RWPE1 (cell line): ENCODE measurements around the gene RFT1.
A peak's percentile ranks its signal among the peaks of the same experiment; 100 is the strongest.

Experiments used
- CTCF ChIA-PET: fragments of 350-600 bp; sonication (Branson Sonifier 250); formaldehyde crosslinking; extraction: SDS; loops from one replicate; lab custom pipeline; 2021; lab: Yijun Ruan, JAX
- POLR2A ChIA-PET: fragments of 400-600 bp; formaldehyde crosslinking; extraction: SDS; loops from one replicate; lab custom pipeline; 2020; ENCODE audit warnings: antibody characterized with exemption; ENCODE audit not compliant: low non-redundant PET; lab: Yijun Ruan, JAX
- DNase-seq: peaks from one replicate; pipeline ENCODE4 v3.0.0; 2012; ENCODE audit warnings: low spot score
- H3K27ac ChIP-seq: fragments of 450-650 bp; 2 replicates; pipeline ENCODE4 v1.5.1; 2017
- CTCF ChIP-seq: fragments of 450-650 bp; conservative IDR thresholded peaks from 2 replicates; pipeline ENCODE4 v1.5.1; 2017; ENCODE audit warnings: low read depth, mild to moderate bottlenecking

RFT1 gene

GRCh38 chr3:53051929-53052328, 78.3 kb downstream of the RFT1 start:
- H3K27ac ChIP-seq: no peak overlapping the region
- ChIA-PET POLR2A (no interaction called here), CTCF (no interaction called here)
- DNase-seq: no peak
- TF ChIP-seq CTCF: no peak

GRCh38 chr3:53049987-53050386, 80.2 kb downstream of the RFT1 start:
- no peak overlapping the region for H3K27ac ChIP-seq
- ChIA-PET POLR2A (no interaction called here), CTCF (no interaction called here)
- no peak for TF ChIP-seq CTCF
- DNase-seq: no peak

- CTCF ChIA-PET: interaction anchor here (0.5 to 0.8 kb wide), 3 partner anchors 10 to 49 kb away, joined by 3 to 4 read pairs (median 3); no protein-coding TSS in a partner anchor
- peak; percentile 30 for DNase-seq
- POLR2A ChIA-PET: interaction anchor here (0.6 kb wide), 1 partner anchor 251 kb away, joined by 4 read pairs; no protein-coding TSS in a partner anchor
- TF ChIP-seq CTCF: peak; percentile 50
- peak overlapping the region; percentile 92 for H3K27ac ChIP-seq
Observed at GRCh38 chr3:53046171-53047170, 83.8 kb downstream of the RFT1 start.

- DNase-seq: peak; percentile 79
- no peak for TF ChIP-seq CTCF
- POLR2A ChIA-PET: interaction anchor here (0.6 kb wide), 1 partner anchor 250 kb away, joined by 4 read pairs; no protein-coding TSS in a partner anchor
- CTCF ChIA-PET: interaction anchor here (0.5 to 0.8 kb wide), 3 partner anchors 10 to 49 kb away, joined by 3 to 4 read pairs (median 3); no protein-coding TSS in a partner anchor
- H3K27ac ChIP-seq: peak within 1 kb of the TSS; percentile 92
Observed at GRCh38 chr3:53045518-53046170, 84.6 kb downstream of the RFT1 start, which contains the start of gene SFMBT1. Gene SFMBT1 (minus strand): TSS chr3:53046073. CDS start chr3:52969128, 76,945 bp downstream.

DNA sequence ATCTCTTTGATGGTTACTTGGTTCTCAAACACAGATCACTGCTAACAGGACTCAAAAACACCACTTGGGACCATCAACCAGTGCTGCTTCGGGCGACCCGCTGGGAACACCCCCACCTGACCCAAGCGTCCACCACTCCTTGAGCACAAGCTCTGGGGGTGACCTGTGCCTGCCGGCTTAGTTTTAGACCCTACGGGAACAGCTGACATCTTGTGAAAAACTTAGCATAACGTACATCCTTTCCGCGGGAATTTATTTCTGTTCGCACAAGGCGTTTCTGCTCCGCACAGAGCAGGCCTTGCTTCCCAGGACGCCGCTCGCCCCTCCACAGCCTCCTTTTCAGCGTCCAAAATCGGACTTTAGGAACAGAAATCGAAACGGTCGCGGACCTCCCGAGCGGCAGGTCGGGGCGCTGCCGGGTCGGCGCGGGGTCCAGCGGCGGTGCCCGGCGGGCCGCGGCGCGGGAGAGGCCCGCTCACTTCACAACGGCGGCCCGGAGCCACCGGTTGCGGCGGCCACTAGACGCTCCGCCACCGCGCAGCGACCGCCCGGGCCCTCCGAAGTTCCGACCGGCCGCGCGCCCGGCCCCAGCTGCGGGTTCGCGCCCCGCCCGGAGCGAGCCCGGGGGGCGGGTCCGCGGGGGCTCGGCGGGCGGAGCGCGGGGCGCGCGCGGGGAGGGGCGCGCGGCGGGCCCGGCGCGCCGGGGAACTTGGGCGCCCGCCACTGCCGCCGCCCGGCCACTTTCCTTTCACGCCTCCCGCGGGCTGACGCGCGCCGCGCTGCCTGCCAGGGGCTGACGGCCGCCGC, 85.3 kb downstream of the RFT1 start:
- POLR2A ChIA-PET: no interaction called here
- TF ChIP-seq CTCF: no peak
- DNase-seq: peak; percentile 42
- CTCF ChIA-PET: interaction anchor here (0.5 kb wide), 1 partner anchor 13 kb away, joined by 3 read pairs; no protein-coding TSS in a partner anchor
- H3K27ac ChIP-seq: peak overlapping the region; percentile 92
